WTC11 (cell line): ENCODE measurements around the gene BMPER. TPM values are rescaled to one million over a fixed set of nuclear protein-coding genes. Genes with fewer than 3 reads are reported as not detected.

Experiments
- ATAC-seq: fragments of 200-7000 bp; cut with Tn5 transposase; 2 replicates; pipeline ENCODE4 v1.10.0; 2021; ENCODE audit warnings: mild to moderate bottlenecking, moderate library complexity
- CTCF ChIA-PET: fragments of 300-600 bp; sonication (Branson Sonifier 250); formaldehyde crosslinking; loops from one replicate; lab custom pipeline; 2021; ENCODE audit warnings: antibody characterized with exemption; lab: Charles Lee
- POLR2A ChIA-PET: fragments of 350-600 bp; sonication (Branson Sonifier 250); formaldehyde crosslinking; loops from one replicate; lab custom pipeline; 2021; ENCODE audit warnings: antibody characterized with exemption; lab: Charles Lee
- DNase-seq: peaks from one replicate; pipeline ENCODE4 v3.0.0; 2021; ENCODE audit warnings: low spot score
- H3K27ac Mint-ChIP-seq: 2 replicates; pipeline ENCODE4 v1.8.0; 2021; ENCODE audit warnings: mixed read lengths
- H3K27me3 Mint-ChIP-seq: 2 replicates; pipeline ENCODE4 v1.8.0; 2021; ENCODE audit warnings: low read depth, mild to moderate bottlenecking, moderate library complexity, mixed read lengths
- H3K36me3 Mint-ChIP-seq: 2 replicates; pipeline ENCODE4 v1.8.0; 2021; ENCODE audit warnings: mixed read lengths
- H3K4me1 Mint-ChIP-seq: 2 replicates; pipeline ENCODE4 v1.8.0; 2022; ENCODE audit warnings: mixed read lengths
- H3K4me3 Mint-ChIP-seq: 2 replicates; pipeline ENCODE4 v1.8.0; 2021; ENCODE audit warnings: mild to moderate bottlenecking, moderate library complexity, mixed read lengths
- H3K9me3 Mint-ChIP-seq: 2 replicates; pipeline ENCODE4 v1.8.0; 2021; ENCODE audit warnings: mixed read lengths
- CBFB ChIP-seq: sonication (generic); formaldehyde crosslinking; IDR thresholded peaks from 2 replicates; pipeline ENCODE4 v1.8.1; 2022; ENCODE audit warnings: mild to moderate bottlenecking, low read depth, missing genetic modification reagents
- ETV6 ChIP-seq: sonication (generic); formaldehyde crosslinking; IDR thresholded peaks from 2 replicates; pipeline ENCODE4 v1.8.1; 2022; ENCODE audit warnings: mild to moderate bottlenecking, missing genetic modification reagents
- FOXP1 ChIP-seq: sonication (generic); formaldehyde crosslinking; IDR thresholded peaks from 2 replicates; pipeline ENCODE4 v1.8.0; 2022; ENCODE audit warnings: missing genetic modification reagents, mild to moderate bottlenecking, moderate library complexity, borderline replicate concordance
- FOXP4 ChIP-seq: sonication (generic); formaldehyde crosslinking; IDR thresholded peaks from 2 replicates; pipeline ENCODE4 v1.8.0; 2022; ENCODE audit warnings: mild to moderate bottlenecking, missing genetic modification reagents
- MXD4 ChIP-seq: fragments of 250-450 bp; sonication (Bioruptor Pico); IDR thresholded peaks from 2 replicates; pipeline ENCODE4 v1.8.0; 2021; ENCODE audit warnings: mild to moderate bottlenecking, moderate library complexity, borderline replicate concordance
- NFATC4 ChIP-seq: fragments of 250-450 bp; sonication (Bioruptor Pico); IDR thresholded peaks from 2 replicates; pipeline ENCODE4 v1.9.0; 2021; ENCODE audit warnings: mild to moderate bottlenecking
- NR1H2 ChIP-seq: sonication (generic); formaldehyde crosslinking; IDR thresholded peaks from 2 replicates; pipeline ENCODE4 v1.9.0; 2021; ENCODE audit warnings: mild to moderate bottlenecking, moderate library complexity, missing genetic modification reagents
- PRRX2 ChIP-seq: fragments of 250-450 bp; sonication (Bioruptor Pico); IDR thresholded peaks from 2 replicates; pipeline ENCODE4 v1.8.0; 2021; ENCODE audit warnings: mild to moderate bottlenecking
- SMAD3 ChIP-seq: sonication (generic); formaldehyde crosslinking; IDR thresholded peaks from 2 replicates; pipeline ENCODE4 v1.8.0; 2022; ENCODE audit warnings: missing genetic modification reagents, mild to moderate bottlenecking, borderline replicate concordance
- TCF7 ChIP-seq: sonication (generic); formaldehyde crosslinking; IDR thresholded peaks from 2 replicates; pipeline ENCODE4 v1.8.0; 2022; ENCODE audit warnings: mild to moderate bottlenecking, low read depth, missing genetic modification reagents, moderate library complexity
- TEAD1 ChIP-seq: sonication (generic); formaldehyde crosslinking; IDR thresholded peaks from 2 replicates; pipeline ENCODE4 v1.8.0; 2022; ENCODE audit warnings: mild to moderate bottlenecking, missing genetic modification reagents
- ZNF423 ChIP-seq: fragments of 250-450 bp; sonication (Bioruptor Pico); IDR thresholded peaks from 2 replicates; pipeline ENCODE4 v2.1.2; 2022; ENCODE audit warnings: mild to moderate bottlenecking, moderate library complexity
- ZNF425 ChIP-seq: fragments of 250-450 bp; sonication (Bioruptor Pico); conservative IDR thresholded peaks from 2 replicates; pipeline ENCODE4 v1.9.0; 2021; ENCODE audit warnings: mild to moderate bottlenecking
- total RNA-seq: library from RNA; stranded (reverse); gene quantifications from 3 replicates; pipeline ENCODE4 v1.2.3, GENCODE V29; 2021
- TF ChIP-seq, protein P1 (sequence below): sonication (generic); formaldehyde crosslinking; IDR thresholded peaks from 2 replicates; pipeline ENCODE4 v1.8.1; 2022; ENCODE audit warnings: mild to moderate bottlenecking, moderate library complexity, missing genetic modification reagents
- TF ChIP-seq, protein P2 (sequence below): sonication (generic); formaldehyde crosslinking; IDR thresholded peaks from 2 replicates; pipeline ENCODE4 v1.8.1; 2023; ENCODE audit warnings: mild to moderate bottlenecking, missing genetic modification reagents
- TF ChIP-seq, protein P3 (sequence below): sonication (generic); formaldehyde crosslinking; IDR thresholded peaks from 2 replicates; pipeline ENCODE4 v1.8.0; 2023; ENCODE audit warnings: mild to moderate bottlenecking, missing genetic modification reagents

BMPER gene
- total RNA-seq, 1 experiment from 2014 or later, result 1.9 TPM

- ATAC-seq, result no peak
- ChIA-PET POLR2A (no interaction called here), CTCF (interaction anchor here (0.7 kb wide), 1 partner anchor 123 kb away, joined by 4 read pairs; no protein-coding TSS in a partner anchor)
- Mint-ChIP-seq H3K4me1 (peaks cover 7% of the 10 kb centered on the region; the same call in 1 of the 2 replicates), H3K27me3 (no peaks in the 10 kb centered on the region), H3K9me3 (peaks cover 4% of the 10 kb centered on the region; the same call in 1 of the 2 replicates), H3K27ac (no peak overlapping the region), H3K4me3 (no peak overlapping the region), H3K36me3 (no peaks in the 10 kb centered on the region)
- DNase-seq, result no peak
- TF ChIP-seq, protein P1, sequence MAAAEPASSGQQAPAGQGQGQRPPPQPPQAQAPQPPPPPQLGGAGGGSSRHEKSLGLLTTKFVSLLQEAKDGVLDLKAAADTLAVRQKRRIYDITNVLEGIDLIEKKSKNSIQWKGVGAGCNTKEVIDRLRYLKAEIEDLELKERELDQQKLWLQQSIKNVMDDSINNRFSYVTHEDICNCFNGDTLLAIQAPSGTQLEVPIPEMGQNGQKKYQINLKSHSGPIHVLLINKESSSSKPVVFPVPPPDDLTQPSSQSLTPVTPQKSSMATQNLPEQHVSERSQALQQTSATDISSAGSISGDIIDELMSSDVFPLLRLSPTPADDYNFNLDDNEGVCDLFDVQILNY (CRISPR knock-in tag), result no peak
- TF ChIP-seq ZNF425 (CRISPR knock-in tag) (no peak), FOXP1 (CRISPR knock-in tag) (no peak), CBFB (CRISPR knock-in tag) (no peak), MXD4 (CRISPR knock-in tag) (no peak)
These were observed 178.1 kb downstream of the BMPER start for GRCh38 chr7:34083440-34083839.

- no peak overlapping the region for H3K27ac Mint-ChIP-seq
- DNase-seq, result no peak
- H3K4me1 Mint-ChIP-seq, result peaks cover 7% of the 10 kb centered on the region; the same call in 1 of the 2 replicates
- TF ChIP-seq ZNF423 (no peak), TCF7 (CRISPR knock-in tag) (no peak), PRRX2 (CRISPR knock-in tag) (no peak), ETV6 (CRISPR knock-in tag) (no peak), NFATC4 (no peak), SMAD3 (CRISPR knock-in tag) (no peak), NR1H2 (no peak), TEAD1 (CRISPR knock-in tag) (no peak), FOXP4 (CRISPR knock-in tag) (no peak)
- TF ChIP-seq, protein P2, sequence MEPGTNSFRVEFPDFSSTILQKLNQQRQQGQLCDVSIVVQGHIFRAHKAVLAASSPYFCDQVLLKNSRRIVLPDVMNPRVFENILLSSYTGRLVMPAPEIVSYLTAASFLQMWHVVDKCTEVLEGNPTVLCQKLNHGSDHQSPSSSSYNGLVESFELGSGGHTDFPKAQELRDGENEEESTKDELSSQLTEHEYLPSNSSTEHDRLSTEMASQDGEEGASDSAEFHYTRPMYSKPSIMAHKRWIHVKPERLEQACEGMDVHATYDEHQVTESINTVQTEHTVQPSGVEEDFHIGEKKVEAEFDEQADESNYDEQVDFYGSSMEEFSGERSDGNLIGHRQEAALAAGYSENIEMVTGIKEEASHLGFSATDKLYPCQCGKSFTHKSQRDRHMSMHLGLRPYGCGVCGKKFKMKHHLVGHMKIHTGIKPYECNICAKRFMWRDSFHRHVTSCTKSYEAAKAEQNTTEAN, result no peak
- TF ChIP-seq, all 79 proteins: peak for 0
- Mint-ChIP-seq H3K9me3 (peaks cover 4% of the 10 kb centered on the region; the same call in 1 of the 2 replicates), H3K36me3 (no peaks in the 10 kb centered on the region), H3K4me3 (no peak overlapping the region), H3K27me3 (no peaks in the 10 kb centered on the region)
- ATAC-seq, result no peak
- ChIA-PET CTCF (no interaction called here), POLR2A (no interaction called here)
These were observed 179.3 kb downstream of the BMPER start for GRCh38 chr7:34084651-34085050.

DNA sequence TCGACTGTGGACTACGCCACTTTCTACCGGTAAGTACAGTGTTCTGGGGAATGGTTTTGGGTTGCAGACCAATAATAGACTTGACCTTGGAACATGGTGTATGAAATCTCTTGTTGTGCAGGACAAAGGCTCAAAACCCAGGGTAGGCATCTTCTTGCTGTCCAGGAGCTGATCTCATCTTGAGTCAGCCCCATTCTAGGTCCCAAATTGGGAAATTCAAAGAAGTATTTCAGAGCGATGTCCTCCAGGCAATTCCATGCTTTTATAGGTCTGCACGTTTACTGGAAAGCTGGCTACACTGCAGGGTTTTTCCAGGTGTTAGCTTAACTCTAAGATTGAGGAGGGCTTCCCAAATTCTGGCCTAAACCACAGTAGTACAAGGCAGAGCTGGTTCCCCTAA lies 180.7 kb downstream of the BMPER start:
- CTCF ChIA-PET, result interaction anchor here (0.8 to 5.7 kb wide), 2 partner anchors 104 to 153 kb away, joined by 3 to 231 read pairs; no protein-coding TSS in a partner anchor
- H3K4me1 Mint-ChIP-seq, result peaks cover under 1% of the 10 kb centered on the region; the same call in 1 of the 2 replicates

More for the DNA sequence above, 180.7 kb downstream of the BMPER start:
- ATAC-seq (no peak), DNase-seq (no peak)
- peaks cover 4% of the 10 kb centered on the region; the same call in 1 of the 2 replicates for H3K9me3 Mint-ChIP-seq
- H3K4me3 Mint-ChIP-seq, result no peak overlapping the region
- TF ChIP-seq, protein P3, sequence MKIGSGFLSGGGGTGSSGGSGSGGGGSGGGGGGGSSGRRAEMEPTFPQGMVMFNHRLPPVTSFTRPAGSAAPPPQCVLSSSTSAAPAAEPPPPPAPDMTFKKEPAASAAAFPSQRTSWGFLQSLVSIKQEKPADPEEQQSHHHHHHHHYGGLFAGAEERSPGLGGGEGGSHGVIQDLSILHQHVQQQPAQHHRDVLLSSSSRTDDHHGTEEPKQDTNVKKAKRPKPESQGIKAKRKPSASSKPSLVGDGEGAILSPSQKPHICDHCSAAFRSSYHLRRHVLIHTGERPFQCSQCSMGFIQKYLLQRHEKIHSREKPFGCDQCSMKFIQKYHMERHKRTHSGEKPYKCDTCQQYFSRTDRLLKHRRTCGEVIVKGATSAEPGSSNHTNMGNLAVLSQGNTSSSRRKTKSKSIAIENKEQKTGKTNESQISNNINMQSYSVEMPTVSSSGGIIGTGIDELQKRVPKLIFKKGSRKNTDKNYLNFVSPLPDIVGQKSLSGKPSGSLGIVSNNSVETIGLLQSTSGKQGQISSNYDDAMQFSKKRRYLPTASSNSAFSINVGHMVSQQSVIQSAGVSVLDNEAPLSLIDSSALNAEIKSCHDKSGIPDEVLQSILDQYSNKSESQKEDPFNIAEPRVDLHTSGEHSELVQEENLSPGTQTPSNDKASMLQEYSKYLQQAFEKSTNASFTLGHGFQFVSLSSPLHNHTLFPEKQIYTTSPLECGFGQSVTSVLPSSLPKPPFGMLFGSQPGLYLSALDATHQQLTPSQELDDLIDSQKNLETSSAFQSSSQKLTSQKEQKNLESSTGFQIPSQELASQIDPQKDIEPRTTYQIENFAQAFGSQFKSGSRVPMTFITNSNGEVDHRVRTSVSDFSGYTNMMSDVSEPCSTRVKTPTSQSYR (CRISPR knock-in tag), result no peak
- no peaks in the 10 kb centered on the region for H3K36me3 Mint-ChIP-seq
- H3K27ac Mint-ChIP-seq, result no peak overlapping the region
- H3K27me3 Mint-ChIP-seq, result no peaks in the 10 kb centered on the region
- POLR2A ChIA-PET, result no interaction called here
